Left ventricle myocardium inferior (tissue), 1 donor: ENCODE results near the gene CCDC92. TPM values are rescaled to one million over a fixed set of nuclear protein-coding genes. Genes with fewer than 3 reads are reported as not detected.

Source experiments
- DNase-seq: peaks from one replicate; pipeline ENCODE4 v3.0.0-alpha.2; 2020
- H3K27ac ChIP-seq: fragments of 200-600 bp; replicated peaks from 2 replicates; pipeline ENCODE4 v1.8.0; 2021
- H3K27me3 ChIP-seq: fragments of 200-600 bp; 2 replicates; pipeline ENCODE4 v1.8.0; 2021; ENCODE audit warnings: low read depth
- H3K36me3 ChIP-seq: fragments of 200-600 bp; 2 replicates; pipeline ENCODE4 v1.8.0; 2021
- H3K4me1 ChIP-seq: fragments of 200-600 bp; 2 replicates; pipeline ENCODE4 v1.8.0; 2021
- H3K4me3 ChIP-seq: fragments of 200-600 bp; 2 replicates; pipeline ENCODE4 v1.8.0; 2021; ENCODE audit warnings: mild to moderate bottlenecking, moderate library complexity
- H3K9me3 ChIP-seq: fragments of 200-600 bp; replicated peaks from 2 replicates; pipeline ENCODE4 v1.8.0; 2021
- intact Hi-C: fragments of 100-400 bp; cut with micrococcal nuclease; formaldehyde crosslinking; loops from one replicate; pipeline ENCODE4 v1.11.0; 2022
- total RNA-seq: library from RNA; stranded (reverse); fragmentation: NEBNext Ultra II Directional; extraction: Animal tissue kit (Norgen Biotek cat#: 25700); gene quantifications from one replicate; pipeline ENCODE4 v1.2.1, GENCODE V29; 2021
- TF ChIP-seq, protein P1 (sequence below): fragments of 200-600 bp; IDR thresholded peaks from 2 replicates; pipeline ENCODE4 v1.8.0; 2021; ENCODE audit warnings: antibody characterized with exemption, mild to moderate bottlenecking, borderline replicate concordance
- donor health status: DM: no; HTN: yes; CAD: no; lungs with severe emphysema.

The CCDC92 gene
- total RNA-seq, 1 donor from 2014 or later: 57.2 TPM

DNA sequence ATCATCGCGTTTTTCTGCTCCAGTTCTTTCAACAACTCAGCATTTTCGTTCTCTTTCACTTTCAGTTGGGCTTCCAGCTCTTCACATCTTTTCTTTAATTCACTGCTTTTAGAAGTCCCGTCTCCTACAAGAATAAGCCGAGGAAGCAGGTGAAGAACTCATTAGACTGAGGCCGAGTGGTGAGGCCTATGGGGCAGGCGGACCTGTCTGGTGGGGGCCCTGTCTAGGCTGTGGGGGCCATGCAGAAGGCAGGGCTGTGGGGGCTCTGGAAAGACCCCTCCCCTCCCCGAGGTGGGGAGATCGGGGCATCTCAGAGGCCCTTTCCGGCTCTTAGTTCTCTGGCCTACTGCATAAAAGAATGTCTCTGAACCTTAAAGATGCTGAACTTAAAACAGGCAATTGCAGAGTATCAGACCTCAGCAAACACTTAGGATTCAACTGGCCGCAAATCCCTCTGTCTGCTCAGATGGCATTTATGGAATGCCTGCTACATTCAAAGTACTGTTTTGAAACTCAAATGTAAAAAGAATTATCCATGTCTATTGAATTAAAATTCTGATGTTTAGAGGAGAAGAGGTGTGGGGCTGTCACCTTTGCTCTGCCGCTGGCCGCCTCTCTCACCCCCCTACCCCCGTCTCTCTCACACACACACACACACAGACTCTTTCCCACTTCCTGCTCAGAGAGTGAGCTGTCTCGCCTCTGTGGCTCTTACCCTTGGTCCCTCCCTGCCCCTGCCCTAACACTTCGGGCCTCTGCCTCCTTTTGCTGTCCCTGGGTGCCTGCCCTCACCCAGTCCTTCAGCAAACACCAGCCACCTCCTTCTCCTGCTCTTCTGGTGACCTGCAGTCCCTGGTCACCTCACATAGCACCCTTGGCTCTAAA is 34.7 kb downstream of the CCDC92 start:
- H3K27ac ChIP-seq: no peak overlapping the region
- no peak for DNase-seq

DNA sequence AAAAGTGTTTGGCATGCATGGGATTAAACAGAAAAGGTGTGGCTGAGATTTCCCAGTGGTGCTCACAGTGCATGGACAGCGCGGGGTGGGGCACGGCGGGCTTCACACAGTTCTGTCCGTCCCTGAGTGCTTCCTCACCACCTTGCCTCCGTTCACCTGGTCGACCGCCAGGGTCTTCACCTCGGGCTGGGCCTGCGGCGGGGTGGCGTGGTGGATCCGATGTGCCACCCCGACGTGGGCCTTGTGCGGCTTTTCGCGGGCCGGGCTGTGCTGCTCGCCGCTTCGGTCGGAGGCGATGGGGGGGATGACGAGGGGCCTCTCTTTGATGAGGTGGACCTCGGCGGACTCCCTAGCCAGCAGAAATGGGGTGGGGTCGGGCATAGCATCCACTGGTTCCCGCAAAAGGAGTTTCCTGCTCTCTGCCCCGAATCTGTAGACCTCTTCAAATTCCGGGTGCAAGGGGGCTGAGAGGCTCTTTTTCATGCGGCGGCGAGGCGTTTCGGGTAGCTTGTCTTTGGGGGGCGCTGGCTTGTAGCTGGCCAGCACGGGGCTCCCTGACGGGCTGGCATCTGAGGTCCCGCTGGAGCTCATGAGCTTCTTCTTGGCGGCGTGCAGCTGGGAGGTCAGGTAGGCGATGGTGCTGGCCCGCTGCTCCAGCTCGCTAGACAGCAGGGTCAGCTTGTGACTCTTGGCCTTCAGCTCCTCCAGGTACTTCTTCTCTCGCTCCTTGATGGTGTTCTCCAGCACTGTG is 35.5 kb downstream of the CCDC92 start:
- no peak overlapping the region for H3K27ac ChIP-seq
- no peak overlapping the region for H3K4me3 ChIP-seq

More for the DNA sequence above, 34.7 kb downstream of the CCDC92 start:
- Histone ChIP-seq H3K9me3 (peaks cover 4% of the 10 kb centered on the region), H3K4me1 (no peaks in the 10 kb centered on the region), H3K4me3 (no peak overlapping the region), H3K27me3 (no peaks in the 10 kb centered on the region), H3K36me3 (peaks cover 58% of the 10 kb centered on the region)
- intact Hi-C loops: no loop called here
- TF ChIP-seq, protein P1, sequence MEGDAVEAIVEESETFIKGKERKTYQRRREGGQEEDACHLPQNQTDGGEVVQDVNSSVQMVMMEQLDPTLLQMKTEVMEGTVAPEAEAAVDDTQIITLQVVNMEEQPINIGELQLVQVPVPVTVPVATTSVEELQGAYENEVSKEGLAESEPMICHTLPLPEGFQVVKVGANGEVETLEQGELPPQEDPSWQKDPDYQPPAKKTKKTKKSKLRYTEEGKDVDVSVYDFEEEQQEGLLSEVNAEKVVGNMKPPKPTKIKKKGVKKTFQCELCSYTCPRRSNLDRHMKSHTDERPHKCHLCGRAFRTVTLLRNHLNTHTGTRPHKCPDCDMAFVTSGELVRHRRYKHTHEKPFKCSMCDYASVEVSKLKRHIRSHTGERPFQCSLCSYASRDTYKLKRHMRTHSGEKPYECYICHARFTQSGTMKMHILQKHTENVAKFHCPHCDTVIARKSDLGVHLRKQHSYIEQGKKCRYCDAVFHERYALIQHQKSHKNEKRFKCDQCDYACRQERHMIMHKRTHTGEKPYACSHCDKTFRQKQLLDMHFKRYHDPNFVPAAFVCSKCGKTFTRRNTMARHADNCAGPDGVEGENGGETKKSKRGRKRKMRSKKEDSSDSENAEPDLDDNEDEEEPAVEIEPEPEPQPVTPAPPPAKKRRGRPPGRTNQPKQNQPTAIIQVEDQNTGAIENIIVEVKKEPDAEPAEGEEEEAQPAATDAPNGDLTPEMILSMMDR: no peak

DNA sequence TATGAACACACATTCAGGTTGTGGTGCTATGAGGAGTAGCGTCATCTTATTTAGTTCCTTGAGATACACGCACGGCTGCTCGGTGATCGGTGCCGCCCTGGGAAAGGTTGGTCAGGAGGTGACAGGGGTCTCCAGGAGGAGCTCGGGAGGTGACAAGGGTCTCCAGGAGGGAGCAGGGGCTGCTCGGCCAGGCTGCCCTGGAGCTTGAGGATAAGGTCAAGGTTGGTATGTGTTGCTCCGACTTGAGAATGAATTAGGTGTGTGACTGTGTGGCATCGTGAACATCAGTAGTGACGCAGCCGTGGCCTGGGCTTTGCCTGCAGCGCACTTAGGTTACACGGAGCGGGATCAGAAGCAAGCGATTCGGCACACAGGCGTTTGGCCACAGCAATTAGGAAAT is 36.2 kb downstream of the CCDC92 start:
- H3K36me3 ChIP-seq: peaks cover 43% of the 10 kb centered on the region
- no peaks in the 10 kb centered on the region for H3K27me3 ChIP-seq
- TF ChIP-seq, protein P1: no peak
- H3K4me3 ChIP-seq: no peak overlapping the region
- no peak overlapping the region for H3K27ac ChIP-seq
- no peaks in the 10 kb centered on the region for H3K9me3 ChIP-seq
- no peak for DNase-seq
- H3K4me1 ChIP-seq: no peaks in the 10 kb centered on the region
- intact Hi-C loops: no loop called here

More for the DNA sequence above, 35.5 kb downstream of the CCDC92 start:
- Histone ChIP-seq H3K36me3 (peaks cover 50% of the 10 kb centered on the region), H3K27me3 (no peaks in the 10 kb centered on the region), H3K4me1 (no peaks in the 10 kb centered on the region), H3K9me3 (peaks cover 4% of the 10 kb centered on the region)
- intact Hi-C loops: no loop called here
- TF ChIP-seq, protein P1: no peak
- no peak for DNase-seq

DNA sequence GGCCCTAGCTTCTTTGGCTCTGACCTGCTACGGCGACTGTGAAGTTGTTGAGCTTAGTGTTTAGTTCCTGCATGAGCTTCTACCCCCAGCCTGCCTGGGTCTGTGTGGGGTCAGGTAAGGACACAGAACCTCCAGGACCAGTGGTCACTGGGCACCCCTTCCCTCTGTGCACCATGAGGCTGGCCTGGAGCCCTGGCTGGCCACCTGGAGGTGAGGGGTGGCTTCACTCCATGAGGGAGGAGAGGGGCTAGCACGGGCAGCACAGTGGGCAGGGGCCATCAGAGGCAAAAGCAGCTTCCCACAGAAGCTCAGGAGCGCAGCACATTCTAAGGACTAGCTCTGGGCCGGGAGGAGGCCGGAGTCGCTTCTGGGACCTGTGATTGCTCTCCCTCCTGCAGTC is 36.7 kb downstream of the CCDC92 start:
- Histone ChIP-seq H3K27me3 (no peaks in the 10 kb centered on the region), H3K36me3 (peaks cover 38% of the 10 kb centered on the region), H3K9me3 (no peaks in the 10 kb centered on the region), H3K27ac (no peak overlapping the region), H3K4me1 (no peaks in the 10 kb centered on the region), H3K4me3 (no peak overlapping the region)
- DNase-seq: no peak
- TF ChIP-seq, protein P1: no peak
- intact Hi-C loops: no loop called here

DNA sequence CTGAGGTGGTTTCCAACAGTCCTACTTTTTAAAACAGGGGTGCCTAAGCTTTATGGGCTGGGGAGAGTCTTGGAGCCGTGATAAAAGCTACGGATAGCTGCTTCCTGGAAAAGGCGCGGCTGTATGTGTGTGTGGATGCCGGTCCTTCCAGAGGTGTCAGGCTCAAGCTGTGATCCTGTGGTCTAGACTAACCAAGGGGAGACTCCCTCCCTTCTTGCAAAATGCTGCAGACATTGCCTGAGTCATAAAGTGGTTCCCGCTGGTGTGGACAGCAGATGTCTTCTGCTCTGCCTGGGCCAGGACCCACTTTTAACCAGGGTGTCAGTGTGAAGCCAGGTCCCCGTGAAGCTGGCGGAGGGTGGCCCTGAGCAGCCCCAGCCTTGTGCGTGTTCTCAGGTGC is 37.8 kb downstream of the CCDC92 start:
- H3K27ac ChIP-seq: no peak overlapping the region
- intact Hi-C loops: no loop called here
- no peak for DNase-seq
- H3K9me3 ChIP-seq: no peaks in the 10 kb centered on the region
- no peak overlapping the region for H3K4me3 ChIP-seq
- no peaks in the 10 kb centered on the region for H3K27me3 ChIP-seq
- no peaks in the 10 kb centered on the region for H3K4me1 ChIP-seq
- TF ChIP-seq, protein P1: no peak
- peaks cover 27% of the 10 kb centered on the region for H3K36me3 ChIP-seq
